HCT116 (cell line): ENCODE measurements around the gene DCUN1D2. TPM values are rescaled to one million over a fixed set of nuclear protein-coding genes. Genes with fewer than 3 reads are reported as not detected.

Experiments
- ATAC-seq: fragments of 200-7000 bp; cut with Tn5 transposase; 2 replicates; pipeline ENCODE4 v1.9.1; 2020; ENCODE audit warnings: mild to moderate bottlenecking, moderate library complexity
- BruUV-seq: library from RNA; stranded (reverse); fragments of 400-500 nt; replicated peaks from 2 replicates; lab custom pipeline; 2021; lab: Mats Ljungman, UMichigan
- CTCF ChIA-PET: fragments of 300-600 bp; sonication (Branson Sonifier 250); formaldehyde crosslinking; loops from one replicate; lab custom pipeline; 2021; ENCODE audit warnings: antibody characterized with exemption; lab: Charles Lee
- POLR2A ChIA-PET: fragments of 300-600, 350-600 bp; sonication (Branson Sonifier 250); formaldehyde crosslinking; loops from one replicate; lab custom pipeline; 2021; ENCODE audit warnings: antibody characterized with exemption; lab: Charles Lee
- RAD21 ChIA-PET, 2 experiments: fragments of 300-600 bp; sonication (Branson Sonifier 250); formaldehyde crosslinking; loops; one replicate each; lab custom pipeline; 2023; ENCODE audit warnings: low total read pairs in 2 of 2; ENCODE audit not compliant: uncharacterized antibody in 2 of 2, unreplicated experiment in 2 of 2, low non-redundant PET in 1 of 2; lab: Charles Lee
- DNase-seq: peaks from one replicate; pipeline ENCODE4 v3.0.0-alpha.2; 2010; ENCODE audit warnings: low read depth, low spot score
- H2AFZ ChIP-seq: fragments of 200-600 bp; shearing (Covaris generic), sonication (generic); 2 replicates; pipeline ENCODE4 v1.6.1; 2017; ENCODE audit warnings: low read depth, mixed run types, mixed read lengths, antibody characterized with exemption, low read length; ENCODE audit not compliant: poor library complexity, severe bottlenecking
- H3K27ac ChIP-seq: 2 replicates; pipeline ENCODE4 v1.5.1; 2012; ENCODE audit warnings: low read depth, low read length
- H3K27me3 ChIP-seq: fragments of 200-600 bp; sonication (generic); 2 replicates; pipeline ENCODE4 v1.6.1; 2016; ENCODE audit warnings: mixed run types, low read length, mixed read lengths; ENCODE audit not compliant: insufficient read depth
- H3K36me3 ChIP-seq, 2 experiments: fragments of 200-500 bp in 1 of 2; fragments of 200-600 bp in 1 of 2; sonication (Bioruptor generic) in 1 of 2; sonication (generic) in 1 of 2; 2 replicates each; pipeline versions ENCODE4 v1.5.1 to v1.6.1; 2014 to 2016; ENCODE audit warnings: low read length in 2 of 2, inconsistent platforms in 1 of 2, mixed read lengths in 1 of 2, mixed run types in 1 of 2; ENCODE audit not compliant: insufficient read depth in 2 of 2, control insufficient read depth in 1 of 2
- H3K4me1 ChIP-seq, 2 experiments: fragments of 200-600 bp in 1 of 2; sonication (generic) in 1 of 2; 2 replicates each; pipeline versions ENCODE4 v1.5.1 to v1.6.1; 2012 to 2017; ENCODE audit warnings: low read length in 2 of 2, inconsistent platforms in 1 of 2, mild to moderate bottlenecking in 1 of 2, mixed read lengths in 1 of 2, mixed run types in 1 of 2, moderate library complexity in 1 of 2; ENCODE audit not compliant: insufficient read depth in 2 of 2, control insufficient read depth in 1 of 2
- H3K4me2 ChIP-seq: fragments of 200-600 bp; sonication (generic); 2 replicates; pipeline ENCODE4 v1.6.1; 2017; ENCODE audit warnings: mixed run types, low read length, mixed read lengths
- H3K4me3 ChIP-seq, 2 experiments: fragments of 200-600 bp in 1 of 2; sonication (generic) in 1 of 2; replicated peaks in 1 of 2; 2 replicates each; pipeline ENCODE4 v1.5.1; 2011 to 2016; ENCODE audit warnings: low read length in 2 of 2, control low read depth in 1 of 2, low read depth in 1 of 2, mild to moderate bottlenecking in 1 of 2, mixed read lengths in 1 of 2, mixed run types in 1 of 2
- H3K79me2 ChIP-seq: fragments of 200-600 bp; sonication (generic); 2 replicates; pipeline ENCODE4 v1.6.1; 2017; ENCODE audit warnings: mild to moderate bottlenecking, mixed run types, low read length, moderate library complexity, mixed read lengths; ENCODE audit not compliant: insufficient read depth
- H3K9ac ChIP-seq: fragments of 200-600 bp; sonication (generic); 2 replicates; pipeline ENCODE4 v1.6.1; 2016; ENCODE audit warnings: low read length, mixed read lengths
- H3K9me2 ChIP-seq: fragments of 200-600 bp; sonication (generic), shearing (Covaris generic); 2 replicates; pipeline ENCODE4 v1.6.1; 2017; ENCODE audit warnings: mixed run types, mild to moderate bottlenecking, moderate library complexity; ENCODE audit not compliant: insufficient read depth
- H3K9me3 ChIP-seq, 2 experiments: fragments of 200-500 bp in 1 of 2; fragments of 200-600 bp in 1 of 2; sonication (Bioruptor generic) in 1 of 2; sonication (generic) in 1 of 2; 2 replicates each; pipeline ENCODE4 v1.6.1; 2014 to 2017; ENCODE audit warnings: low read length in 2 of 2, mixed read lengths in 2 of 2, inconsistent platforms in 1 of 2, low read depth in 1 of 2, mild to moderate bottlenecking in 1 of 2, mixed run types in 1 of 2, moderate library complexity in 1 of 2; ENCODE audit not compliant: control insufficient read depth in 1 of 2, insufficient read depth in 1 of 2
- H4K20me1 ChIP-seq: fragments of 200-600 bp; sonication (generic), shearing (Covaris generic); 2 replicates; pipeline ENCODE4 v1.6.1; 2017; ENCODE audit warnings: mixed run types, mild to moderate bottlenecking, moderate library complexity; ENCODE audit not compliant: insufficient read depth
- ATF3 ChIP-seq: IDR thresholded peaks from 2 replicates; pipeline ENCODE4 v1.6.1; 2012
- CBX3 ChIP-seq: IDR thresholded peaks from 2 replicates; pipeline ENCODE4 v1.6.1; 2012; ENCODE audit warnings: low read depth
- CEBPB ChIP-seq: IDR thresholded peaks from 2 replicates; pipeline ENCODE4 v1.6.1; 2012; ENCODE audit warnings: low read depth
- EGR1 ChIP-seq: IDR thresholded peaks from 2 replicates; pipeline ENCODE4 v1.6.1; 2012; ENCODE audit warnings: low read depth
- ELF1 ChIP-seq: IDR thresholded peaks from 2 replicates; pipeline ENCODE4 v1.6.1; 2012; ENCODE audit warnings: low read depth, borderline replicate concordance
- EZH2 ChIP-seq: fragments of 200-600 bp; sonication (generic); IDR thresholded peaks from 2 replicates; pipeline ENCODE4 v1.6.1; 2017; ENCODE audit warnings: antibody characterized with exemption, mixed run types
- EZH2phosphoT487 ChIP-seq: fragments of 200-600 bp; IDR thresholded peaks from 2 replicates; pipeline ENCODE4 v1.6.1; 2018; ENCODE audit warnings: antibody characterized with exemption, borderline replicate concordance
- FOSL1 ChIP-seq: IDR thresholded peaks from 2 replicates; pipeline ENCODE4 v1.6.1; 2012; ENCODE audit warnings: low read depth
- JUND ChIP-seq: IDR thresholded peaks from 2 replicates; pipeline ENCODE4 v1.6.1; 2012
- POLR2A ChIP-seq: IDR thresholded peaks from 2 replicates; pipeline ENCODE4 v1.7.0; 2011; ENCODE audit warnings: borderline replicate concordance; ENCODE audit not compliant: insufficient read depth, insufficient read length; ENCODE audit errors: extremely low read depth
- POLR2AphosphoS5 ChIP-seq: IDR thresholded peaks from 2 replicates; pipeline ENCODE4 v1.6.1; 2011; ENCODE audit warnings: mild to moderate bottlenecking, low read depth, low read length, moderate library complexity
- REST ChIP-seq: IDR thresholded peaks from 2 replicates; pipeline ENCODE4 v1.6.1; 2012; ENCODE audit warnings: low read depth
- SIN3A ChIP-seq: IDR thresholded peaks from 2 replicates; pipeline ENCODE4 v1.6.1; 2012; ENCODE audit warnings: low read depth
- SP1 ChIP-seq: IDR thresholded peaks from 2 replicates; pipeline ENCODE4 v1.6.1; 2012; ENCODE audit warnings: low read depth
- TCF7L2 ChIP-seq: IDR thresholded peaks from 2 replicates; pipeline ENCODE4 v1.7.0; 2011; ENCODE audit warnings: borderline replicate concordance, inconsistent platforms; ENCODE audit not compliant: insufficient read depth, insufficient read length; ENCODE audit errors: extremely low read depth
- YY1 ChIP-seq: IDR thresholded peaks from 2 replicates; pipeline ENCODE4 v1.6.1; 2011; ENCODE audit warnings: low read length, low read depth, moderate library complexity, mild to moderate bottlenecking; ENCODE audit not compliant: insufficient replicate concordance; ENCODE audit errors: extremely low read depth
- ZBTB33 ChIP-seq: IDR thresholded peaks from 2 replicates; pipeline ENCODE4 v1.6.1; 2011; ENCODE audit warnings: mild to moderate bottlenecking, low read length, moderate library complexity; ENCODE audit not compliant: insufficient replicate concordance; ENCODE audit errors: extremely low read depth
- ZNF274 ChIP-seq: fragments of 200-500 bp; sonication (Bioruptor generic); IDR thresholded peaks from 2 replicates; pipeline ENCODE4 v1.6.1; 2014; ENCODE audit warnings: mild to moderate bottlenecking, low read depth, low read length, inconsistent platforms
- intact Hi-C: fragments of 100-400 bp; cut with micrococcal nuclease; formaldehyde crosslinking; loops from 2 replicates; pipeline ENCODE4 v1.10.0; 2022
- total RNA-seq: library from RNA; stranded (reverse); gene quantifications from one replicate; pipeline ENCODE4 v1.2.1, GENCODE V29; 2021; ENCODE audit not compliant: unreplicated experiment
- TF ChIP-seq, protein P1 (sequence below), 3 experiments: fragments of 200-600 bp in 1 of 3; sonication (generic) in 1 of 3; IDR thresholded peaks in 2 of 3; conservative IDR thresholded peaks in 1 of 3; 2 replicates each; pipeline ENCODE4 v1.5.1; 2012 to 2017; ENCODE audit warnings: low read depth in 2 of 3, low read length in 2 of 3, antibody characterized with exemption in 1 of 3, borderline replicate concordance in 1 of 3, control low read depth in 1 of 3, mild to moderate bottlenecking in 1 of 3, mixed read lengths in 1 of 3, mixed run types in 1 of 3, moderate library complexity in 1 of 3; ENCODE audit not compliant: insufficient read depth in 1 of 3

DCUN1D2 gene
- total RNA-seq, 1 experiment from 2014 or later = 25.4 TPM

DNA sequence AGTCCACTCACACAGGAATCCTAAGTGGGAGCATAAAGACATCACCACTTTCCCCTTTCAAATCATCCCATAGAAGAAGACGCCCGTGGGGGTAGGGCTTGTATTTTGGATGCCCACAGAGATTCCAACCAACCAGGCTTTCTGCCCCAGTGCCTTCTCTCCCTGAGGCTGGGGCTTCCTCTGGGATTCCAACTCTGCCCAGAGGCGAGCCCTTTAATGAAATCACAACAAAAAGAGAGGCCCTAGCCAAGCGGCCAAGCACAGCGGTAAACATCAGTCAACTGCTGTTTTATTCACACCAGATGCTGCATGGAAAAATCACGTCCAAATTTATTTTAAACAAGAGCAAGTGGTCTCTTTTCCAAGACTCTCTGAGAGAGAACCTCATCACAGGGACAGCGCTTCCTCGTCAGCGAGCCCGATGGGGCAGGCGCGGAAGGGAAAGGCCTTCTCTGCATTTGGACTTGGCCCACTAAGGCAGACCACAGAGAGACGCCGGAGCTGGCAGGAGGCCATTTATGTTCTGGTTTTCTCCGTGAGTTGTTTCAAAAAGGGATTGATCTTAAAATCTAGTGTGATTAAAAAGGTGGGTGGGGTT lies 68.7 kb downstream of the DCUN1D2 start:
- TF ChIP-seq POLR2AphosphoS5 (no peak), EZH2 (no peak), ZNF274 (no peak), SP1 (no peak), CBX3 (no peak), SIN3A (no peak), FOSL1 (no peak), ZBTB33 (no peak), YY1 (no peak), TCF7L2 (no peak), REST (no peak), EGR1 (no peak), POLR2A (no peak), CEBPB (no peak), JUND (no peak), ELF1 (no peak), ATF3 (no peak), EZH2phosphoT487 (no peak)
- TF ChIP-seq, protein P1, sequence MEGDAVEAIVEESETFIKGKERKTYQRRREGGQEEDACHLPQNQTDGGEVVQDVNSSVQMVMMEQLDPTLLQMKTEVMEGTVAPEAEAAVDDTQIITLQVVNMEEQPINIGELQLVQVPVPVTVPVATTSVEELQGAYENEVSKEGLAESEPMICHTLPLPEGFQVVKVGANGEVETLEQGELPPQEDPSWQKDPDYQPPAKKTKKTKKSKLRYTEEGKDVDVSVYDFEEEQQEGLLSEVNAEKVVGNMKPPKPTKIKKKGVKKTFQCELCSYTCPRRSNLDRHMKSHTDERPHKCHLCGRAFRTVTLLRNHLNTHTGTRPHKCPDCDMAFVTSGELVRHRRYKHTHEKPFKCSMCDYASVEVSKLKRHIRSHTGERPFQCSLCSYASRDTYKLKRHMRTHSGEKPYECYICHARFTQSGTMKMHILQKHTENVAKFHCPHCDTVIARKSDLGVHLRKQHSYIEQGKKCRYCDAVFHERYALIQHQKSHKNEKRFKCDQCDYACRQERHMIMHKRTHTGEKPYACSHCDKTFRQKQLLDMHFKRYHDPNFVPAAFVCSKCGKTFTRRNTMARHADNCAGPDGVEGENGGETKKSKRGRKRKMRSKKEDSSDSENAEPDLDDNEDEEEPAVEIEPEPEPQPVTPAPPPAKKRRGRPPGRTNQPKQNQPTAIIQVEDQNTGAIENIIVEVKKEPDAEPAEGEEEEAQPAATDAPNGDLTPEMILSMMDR (IDR thresholded peaks at IDR 0.05 in 2 of 3, conservative IDR thresholded peaks at IDR 0.05 in 1 of 3; ENCODE audit: borderline replicate concordance in 1 of 3, insufficient read depth in 1 of 3, low read depth in 2 of 3, low read length in 2 of 3) = no peak
- Histone ChIP-seq H3K27ac (no peak overlapping the region), H3K4me2 (no peak overlapping the region), H3K27me3 (no peaks in the 10 kb centered on the region; the same call in 1 of the 2 replicates), H3K4me3 (no peak overlapping the region), H3K9me2 (no peaks in the 10 kb centered on the region), H3K4me1 (no peaks in the 10 kb centered on the region), H2AFZ (no peak overlapping the region), H3K79me2 (no peaks in the 10 kb centered on the region), H3K9ac (no peak overlapping the region), H3K36me3 (no peaks in the 10 kb centered on the region), H4K20me1 (no peaks in the 10 kb centered on the region), H3K9me3 (no peaks in the 10 kb centered on the region)
- no TSS peak for BruUV-seq
- DNase-seq = no peak
- CTCF ChIA-PET = no interaction called here
- intact Hi-C loops = no loop called here
- RAD21 ChIA-PET = no interaction called here
- no peak for ATAC-seq
- POLR2A ChIA-PET = no interaction called here
